Measurements from ENCODE around the gene ADARB2.

The ADARB2 gene

DNA sequence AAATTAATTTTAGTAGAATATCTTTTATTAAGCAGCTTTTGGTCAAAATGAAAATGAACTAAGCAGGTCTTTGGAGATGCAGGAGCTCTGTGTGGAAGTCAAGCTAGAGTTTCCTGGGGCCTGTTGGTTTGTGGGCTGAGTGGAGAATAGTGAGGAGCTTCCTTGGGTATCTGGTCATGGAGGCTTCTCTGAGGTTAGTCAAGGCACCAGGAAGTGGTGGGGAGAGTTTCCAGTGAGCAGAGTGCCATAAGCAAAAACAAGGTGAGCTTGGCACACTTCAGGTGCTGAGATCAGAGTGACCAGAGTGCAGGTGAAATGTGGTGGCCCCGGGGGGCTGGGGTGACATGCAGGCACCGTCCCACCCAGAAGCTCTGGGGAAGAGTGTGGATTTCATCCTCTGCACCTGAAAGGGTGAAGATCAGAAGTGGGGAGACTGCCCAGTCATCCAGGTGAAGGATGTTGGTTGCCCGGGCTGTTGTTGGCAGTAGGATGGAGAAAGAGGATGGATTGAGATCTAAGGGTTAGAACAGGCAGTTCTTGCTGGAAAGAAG is 603.8 kb downstream of the ADARB2 start:
- TF ChIP-seq, protein P1, sequence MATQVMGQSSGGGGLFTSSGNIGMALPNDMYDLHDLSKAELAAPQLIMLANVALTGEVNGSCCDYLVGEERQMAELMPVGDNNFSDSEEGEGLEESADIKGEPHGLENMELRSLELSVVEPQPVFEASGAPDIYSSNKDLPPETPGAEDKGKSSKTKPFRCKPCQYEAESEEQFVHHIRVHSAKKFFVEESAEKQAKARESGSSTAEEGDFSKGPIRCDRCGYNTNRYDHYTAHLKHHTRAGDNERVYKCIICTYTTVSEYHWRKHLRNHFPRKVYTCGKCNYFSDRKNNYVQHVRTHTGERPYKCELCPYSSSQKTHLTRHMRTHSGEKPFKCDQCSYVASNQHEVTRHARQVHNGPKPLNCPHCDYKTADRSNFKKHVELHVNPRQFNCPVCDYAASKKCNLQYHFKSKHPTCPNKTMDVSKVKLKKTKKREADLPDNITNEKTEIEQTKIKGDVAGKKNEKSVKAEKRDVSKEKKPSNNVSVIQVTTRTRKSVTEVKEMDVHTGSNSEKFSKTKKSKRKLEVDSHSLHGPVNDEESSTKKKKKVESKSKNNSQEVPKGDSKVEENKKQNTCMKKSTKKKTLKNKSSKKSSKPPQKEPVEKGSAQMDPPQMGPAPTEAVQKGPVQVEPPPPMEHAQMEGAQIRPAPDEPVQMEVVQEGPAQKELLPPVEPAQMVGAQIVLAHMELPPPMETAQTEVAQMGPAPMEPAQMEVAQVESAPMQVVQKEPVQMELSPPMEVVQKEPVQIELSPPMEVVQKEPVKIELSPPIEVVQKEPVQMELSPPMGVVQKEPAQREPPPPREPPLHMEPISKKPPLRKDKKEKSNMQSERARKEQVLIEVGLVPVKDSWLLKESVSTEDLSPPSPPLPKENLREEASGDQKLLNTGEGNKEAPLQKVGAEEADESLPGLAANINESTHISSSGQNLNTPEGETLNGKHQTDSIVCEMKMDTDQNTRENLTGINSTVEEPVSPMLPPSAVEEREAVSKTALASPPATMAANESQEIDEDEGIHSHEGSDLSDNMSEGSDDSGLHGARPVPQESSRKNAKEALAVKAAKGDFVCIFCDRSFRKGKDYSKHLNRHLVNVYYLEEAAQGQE (IDR thresholded peaks at IDR 0.05; ENCODE audit: insufficient read depth in 1 of 2, low read depth in 2 of 2, low read length in 2 of 2) = no peak
- no peak for TF ChIP-seq POLR2AphosphoS5 (IDR thresholded peaks at IDR 0.05; ENCODE audit: low read depth, low read length)
- no peak for TF ChIP-seq FOXP2 (optimal IDR thresholded peaks at IDR 0.05; ENCODE audit: borderline replicate concordance, extremely low read depth, extremely low read length, insufficient read depth)
- no peak for TF ChIP-seq TAF1 (IDR thresholded peaks at IDR 0.05; ENCODE audit: borderline replicate concordance, insufficient read depth, low read length)
- TF ChIP-seq SIN3A (IDR thresholded peaks at IDR 0.05; ENCODE audit: borderline replicate concordance, insufficient read depth, low read length) = no peak

DNA sequence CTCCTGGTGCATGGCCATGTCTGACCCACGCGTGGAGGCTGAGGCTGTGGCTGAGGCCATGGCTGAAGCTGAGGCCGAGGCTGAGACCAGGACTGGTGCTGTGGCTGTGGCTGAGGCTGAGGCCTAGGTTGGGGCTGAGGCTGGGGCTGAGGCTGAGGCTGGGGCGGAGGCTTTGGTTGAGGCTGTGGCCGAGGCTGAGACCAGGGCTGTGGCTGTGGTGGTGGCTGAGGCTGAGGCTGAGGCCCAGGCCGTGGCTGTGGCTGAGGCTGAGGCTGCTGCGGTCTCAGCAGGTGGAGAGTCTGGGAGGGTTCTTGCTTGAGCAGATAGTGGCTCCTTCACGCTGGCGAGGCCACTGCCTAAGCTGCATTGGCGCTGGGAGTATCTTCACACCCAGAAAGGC is 604.7 kb downstream of the ADARB2 start:
- TF ChIP-seq FOXP2 (optimal IDR thresholded peaks at IDR 0.05; ENCODE audit: borderline replicate concordance, extremely low read depth, extremely low read length, insufficient read depth) = no peak
- TF ChIP-seq SIN3A (IDR thresholded peaks at IDR 0.05; ENCODE audit: borderline replicate concordance, insufficient read depth, low read length) = no peak
- no peak for TF ChIP-seq POLR2AphosphoS5 (IDR thresholded peaks at IDR 0.05; ENCODE audit: low read depth, low read length)
- TF ChIP-seq, protein P1 (IDR thresholded peaks at IDR 0.05; ENCODE audit: insufficient read depth in 1 of 2, low read depth in 2 of 2, low read length in 2 of 2) = no peak
- TF ChIP-seq TAF1 (IDR thresholded peaks at IDR 0.05; ENCODE audit: borderline replicate concordance, insufficient read depth, low read length) = no peak

DNA sequence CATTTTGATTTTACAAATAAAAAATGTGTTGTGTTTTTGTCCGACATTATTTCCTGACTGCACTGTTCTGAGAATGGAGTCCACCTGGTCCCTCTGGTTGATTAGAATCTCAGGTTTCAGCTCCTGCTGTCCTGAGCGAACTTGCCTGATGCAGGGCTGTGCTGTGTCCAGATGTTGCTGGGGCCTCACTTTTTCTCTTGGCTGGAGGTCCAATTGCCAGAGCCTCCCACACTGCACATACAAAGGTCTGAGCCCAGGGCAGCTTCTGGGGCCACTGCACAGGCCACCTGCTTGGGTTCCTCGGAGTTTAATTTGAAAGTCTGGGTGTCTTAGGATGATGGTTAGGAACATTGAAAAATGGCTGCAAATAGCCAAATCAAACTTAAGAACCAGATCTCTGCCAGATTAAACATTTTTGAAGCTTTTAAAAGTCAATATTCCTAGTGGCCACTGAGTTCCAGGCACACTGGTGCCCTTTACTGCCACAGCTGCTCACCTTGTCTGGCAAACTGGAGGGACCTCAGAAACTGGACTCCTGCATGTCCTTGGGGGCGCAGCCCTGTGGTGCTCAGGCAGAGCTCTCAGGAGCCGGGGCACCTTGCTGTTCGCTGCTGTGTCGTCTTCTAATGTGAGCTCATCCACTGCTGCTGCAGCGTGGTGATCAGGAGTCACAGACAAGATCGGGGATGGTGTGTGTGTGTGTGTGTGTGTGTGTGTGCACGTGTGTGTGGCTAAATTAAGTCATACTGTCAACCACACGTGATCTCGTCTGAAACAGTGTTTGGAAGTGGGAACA is 606.1 kb downstream of the ADARB2 start:
- no peak for TF ChIP-seq FOXP2 (optimal IDR thresholded peaks at IDR 0.05; ENCODE audit: borderline replicate concordance, extremely low read depth, extremely low read length, insufficient read depth)
- no peak for TF ChIP-seq SIN3A (IDR thresholded peaks at IDR 0.05; ENCODE audit: borderline replicate concordance, insufficient read depth, low read length)
- TF ChIP-seq POLR2AphosphoS5 (IDR thresholded peaks at IDR 0.05; ENCODE audit: low read depth, low read length) = no peak
- TF ChIP-seq, protein P1 (IDR thresholded peaks at IDR 0.05; ENCODE audit: insufficient read depth in 1 of 2, low read depth in 2 of 2, low read length in 2 of 2) = no peak
- no peak for TF ChIP-seq TAF1 (IDR thresholded peaks at IDR 0.05; ENCODE audit: borderline replicate concordance, insufficient read depth, low read length)

DNA sequence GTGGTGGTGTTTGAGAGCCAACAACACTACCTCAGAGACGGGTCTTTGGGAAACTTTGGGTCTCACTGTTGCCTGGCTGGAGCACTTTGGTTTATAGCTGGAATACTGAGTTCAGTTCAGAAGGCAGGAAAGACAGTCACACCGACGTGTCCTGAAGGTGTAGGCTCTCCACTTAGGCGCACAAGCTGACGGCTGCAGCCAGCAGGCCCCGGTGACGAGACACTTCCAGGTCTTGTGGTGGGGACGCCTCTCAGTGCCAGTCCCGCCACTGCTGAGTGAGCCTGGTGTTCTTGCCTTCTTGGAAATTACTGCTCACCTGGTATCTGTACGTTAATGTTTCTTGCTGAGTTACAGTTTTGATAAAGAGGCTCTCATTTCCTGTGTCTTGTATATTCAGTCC is 607.1 kb downstream of the ADARB2 start:
- TF ChIP-seq TAF1 (IDR thresholded peaks at IDR 0.05; ENCODE audit: borderline replicate concordance, insufficient read depth, low read length) = no peak
- TF ChIP-seq FOXP2 (optimal IDR thresholded peaks at IDR 0.05; ENCODE audit: borderline replicate concordance, extremely low read depth, extremely low read length, insufficient read depth) = no peak
- TF ChIP-seq, protein P1 (IDR thresholded peaks at IDR 0.05; ENCODE audit: insufficient read depth in 1 of 2, low read depth in 2 of 2, low read length in 2 of 2) = no peak
- TF ChIP-seq POLR2AphosphoS5 (IDR thresholded peaks at IDR 0.05; ENCODE audit: low read depth, low read length) = no peak
- no peak for TF ChIP-seq SIN3A (IDR thresholded peaks at IDR 0.05; ENCODE audit: borderline replicate concordance, insufficient read depth, low read length)
